NCI-H2196 (cell line): ENCODE data around the gene KIFBP.

ENCODE experiments used
- DNase-seq: peaks from one replicate; lab custom pipeline; 2025; ENCODE audit not compliant: unreplicated experiment; lab: John Stamatoyannopoulos, UW

Gene KIFBP

DNA sequence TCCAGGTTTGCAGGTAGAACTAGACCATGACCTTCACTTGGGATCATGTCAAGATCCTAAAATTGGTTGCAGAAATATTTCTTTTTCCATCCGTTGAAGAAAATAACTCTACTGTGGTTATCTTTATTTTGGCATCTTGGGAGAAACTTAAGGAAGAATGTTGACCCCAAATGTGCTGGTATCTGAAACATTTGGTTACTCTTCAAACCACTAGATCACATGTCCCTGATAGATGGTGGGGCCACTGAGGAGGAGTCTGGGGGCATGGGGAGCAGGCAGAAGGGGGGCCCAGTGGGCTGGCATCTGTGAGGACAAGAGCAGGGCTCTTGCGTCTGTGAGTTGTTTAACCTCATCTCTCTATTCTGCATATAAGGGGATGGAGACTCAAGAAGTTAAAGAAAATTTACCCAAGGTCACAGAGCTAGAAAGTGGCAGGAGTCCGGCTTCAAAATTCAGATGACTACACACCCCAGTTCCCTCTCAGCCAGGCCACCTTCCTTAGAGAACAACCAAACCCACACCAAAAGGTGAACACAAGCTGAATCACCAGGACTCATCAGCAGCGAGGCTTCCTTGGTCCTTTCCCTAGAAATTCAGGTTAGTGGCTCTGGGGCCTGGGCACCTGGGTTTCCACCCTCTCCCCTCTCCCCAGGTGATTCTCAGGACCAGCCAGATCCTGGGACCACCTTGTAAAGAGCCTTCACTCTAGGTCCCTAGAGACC lies 58.7 kb downstream of the KIFBP start:
- DNase-seq, result no peak

DNA sequence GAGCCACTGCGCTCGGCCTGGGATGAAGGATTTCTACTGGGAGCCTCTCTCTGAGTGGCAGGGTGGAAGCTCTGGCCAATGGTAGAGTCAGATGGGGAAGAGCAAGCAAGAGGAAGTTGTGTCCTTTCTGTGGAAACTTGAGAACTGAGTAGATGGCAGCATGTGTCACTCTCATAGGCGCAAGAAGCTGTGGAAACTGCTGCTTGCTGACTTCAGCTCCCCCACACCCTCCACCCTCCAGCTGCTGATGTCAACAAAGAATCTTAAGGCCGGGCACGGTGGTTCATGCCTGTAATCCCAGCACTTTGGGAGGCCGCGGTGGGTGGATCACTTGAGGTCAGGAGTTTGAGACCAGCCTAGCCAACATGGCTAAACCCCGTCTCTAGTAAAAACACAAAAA lies 59.5 kb downstream of the KIFBP start:
- no peak for DNase-seq

GRCh38 chr10:69049566-69049961 lies 61.0 kb downstream of the KIFBP start:
- DNase-seq, result no peak

DNA sequence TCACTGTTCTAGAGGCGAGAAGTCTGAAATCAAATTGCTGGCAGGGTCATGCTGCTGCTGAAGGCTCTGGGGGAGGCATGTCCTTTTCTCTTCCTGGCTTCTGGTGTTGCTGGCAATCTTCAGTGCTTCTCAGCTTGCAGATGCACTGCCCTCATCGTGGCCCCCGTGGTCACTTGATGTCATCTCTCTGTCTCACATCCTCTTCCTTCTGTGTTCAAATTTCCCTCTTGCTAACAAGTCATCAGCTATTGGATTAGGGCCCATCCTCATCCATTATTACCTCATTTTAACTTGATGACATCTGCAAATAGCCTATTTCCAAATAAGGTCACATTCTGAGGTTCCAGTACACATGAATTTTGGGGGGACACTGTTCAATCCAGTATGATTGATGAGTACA lies 62.7 kb downstream of the KIFBP start:
- DNase-seq, result no peak

DNA sequence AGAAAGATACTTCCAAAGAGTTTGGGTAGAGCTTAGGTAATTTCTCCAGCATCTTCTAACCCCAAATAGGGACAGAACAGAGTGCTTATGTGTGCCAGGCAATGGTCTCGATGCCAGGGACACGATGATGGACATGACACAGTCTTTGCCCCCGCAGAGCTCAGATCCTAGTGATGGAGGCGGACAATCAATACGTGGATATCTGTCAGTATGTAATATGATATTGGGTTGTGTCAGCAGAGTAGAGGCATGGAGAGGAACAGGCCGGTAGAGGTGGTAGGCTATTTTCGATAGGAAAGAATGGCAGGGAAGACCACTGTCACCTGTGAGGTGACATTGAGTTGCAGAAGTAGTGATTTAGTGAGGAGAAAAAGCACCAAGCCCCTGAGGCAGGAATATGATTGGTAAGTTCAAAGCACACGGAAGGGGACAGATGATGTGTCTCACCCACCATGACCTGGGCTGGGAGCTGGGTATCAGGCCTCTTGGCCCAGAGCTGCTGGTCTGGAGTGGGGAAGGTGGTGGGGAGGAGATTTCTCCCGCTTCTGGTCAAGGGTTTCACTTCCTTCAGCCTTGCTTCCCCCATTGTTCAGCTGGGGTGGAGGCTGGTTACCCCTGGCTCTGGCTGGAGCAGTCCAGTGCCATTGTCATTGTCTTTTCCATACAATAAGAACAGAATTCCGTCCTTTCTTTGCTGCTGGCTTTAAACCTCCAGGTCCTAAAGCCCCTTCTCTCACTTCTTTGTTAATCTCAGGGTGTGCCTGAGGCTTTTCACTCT lies 63.3 kb downstream of the KIFBP start:
- no peak for DNase-seq

GRCh38 chr10:69052736-69053135 lies 64.1 kb downstream of the KIFBP start:
- no peak for DNase-seq

DNA sequence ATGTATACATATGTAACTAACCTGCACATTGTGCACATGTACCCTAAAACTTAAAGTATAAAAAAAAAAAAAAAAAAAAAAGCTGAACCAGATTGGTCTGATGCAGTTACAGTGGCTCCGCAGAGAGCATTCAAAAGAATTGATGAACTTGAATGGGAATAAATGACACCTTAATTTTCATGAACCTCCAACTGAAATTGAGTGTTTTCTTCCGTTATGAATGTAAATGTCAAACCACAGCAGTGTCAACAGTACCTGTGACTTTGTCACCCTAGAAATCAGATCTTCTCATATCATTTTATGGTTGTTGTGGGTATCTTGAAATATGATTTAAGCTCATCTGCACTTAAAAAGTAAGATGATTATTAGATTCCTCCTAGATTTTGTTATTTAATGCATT lies 66.6 kb downstream of the KIFBP start:
- DNase-seq, result no peak

- no peak for DNase-seq
Observed at GRCh38 chr10:69056129-69056528, 67.5 kb downstream of the KIFBP start.

- DNase-seq, result no peak
Observed at GRCh38 chr10:69056536-69057260, 68.1 kb downstream of the KIFBP start.

- no peak for DNase-seq
Observed at GRCh38 chr10:69057261-69057950, 68.8 kb downstream of the KIFBP start.

GRCh38 chr10:69057951-69058297 lies 69.3 kb downstream of the KIFBP start:
- no peak for DNase-seq

GRCh38 chr10:69060127-69060798 lies 71.7 kb downstream of the KIFBP start:
- no peak for DNase-seq

- DNase-seq, result no peak
Observed at GRCh38 chr10:69061305-69062161, 72.9 kb downstream of the KIFBP start.

DNA sequence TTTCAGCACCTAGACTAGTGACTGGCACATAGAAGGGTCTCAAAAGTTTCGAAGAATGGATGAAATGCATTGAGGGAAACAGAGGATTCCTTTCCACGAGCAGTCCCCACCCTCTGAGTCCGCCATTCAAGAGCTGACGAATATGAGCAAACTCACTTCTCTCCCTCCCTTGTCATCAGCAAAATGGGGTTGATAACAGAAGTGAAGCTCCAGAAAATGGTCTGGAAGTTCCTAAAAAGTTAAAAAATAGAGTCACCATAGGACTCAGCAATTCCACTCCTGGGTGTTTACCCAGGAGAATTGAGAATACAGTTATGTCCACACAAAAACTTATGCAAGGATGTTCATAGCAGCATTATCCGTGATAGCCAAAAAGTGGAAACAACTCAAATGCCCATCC lies 74.3 kb downstream of the KIFBP start:
- no peak for DNase-seq

DNA sequence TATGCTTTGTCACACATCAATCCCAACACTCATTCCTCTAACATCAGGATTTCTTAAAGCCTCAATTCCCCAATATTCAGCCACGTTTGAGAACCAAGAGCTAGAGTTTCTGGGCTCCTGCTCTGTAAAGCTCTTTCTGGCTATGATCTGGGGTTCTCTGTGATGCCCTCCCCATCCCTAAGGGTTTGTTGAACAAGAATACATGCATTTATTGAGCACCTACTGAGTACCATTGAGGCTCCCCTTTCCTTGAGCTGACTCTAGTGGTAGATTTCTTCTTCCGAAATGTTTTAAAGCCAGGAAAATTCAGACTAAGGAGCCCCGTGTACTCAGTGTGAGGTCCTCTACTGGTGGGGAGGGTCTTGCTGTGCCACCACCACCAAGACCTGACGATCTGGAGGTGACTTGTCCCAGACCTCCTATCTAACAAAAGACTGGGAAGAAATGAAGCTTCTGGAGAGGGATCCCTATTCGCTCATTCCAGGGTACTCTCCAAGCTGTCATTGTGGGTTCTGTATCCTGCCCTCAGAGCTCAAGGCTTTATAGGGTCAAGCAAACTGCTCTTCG lies 76.2 kb downstream of the KIFBP start:
- no peak for DNase-seq

DNA sequence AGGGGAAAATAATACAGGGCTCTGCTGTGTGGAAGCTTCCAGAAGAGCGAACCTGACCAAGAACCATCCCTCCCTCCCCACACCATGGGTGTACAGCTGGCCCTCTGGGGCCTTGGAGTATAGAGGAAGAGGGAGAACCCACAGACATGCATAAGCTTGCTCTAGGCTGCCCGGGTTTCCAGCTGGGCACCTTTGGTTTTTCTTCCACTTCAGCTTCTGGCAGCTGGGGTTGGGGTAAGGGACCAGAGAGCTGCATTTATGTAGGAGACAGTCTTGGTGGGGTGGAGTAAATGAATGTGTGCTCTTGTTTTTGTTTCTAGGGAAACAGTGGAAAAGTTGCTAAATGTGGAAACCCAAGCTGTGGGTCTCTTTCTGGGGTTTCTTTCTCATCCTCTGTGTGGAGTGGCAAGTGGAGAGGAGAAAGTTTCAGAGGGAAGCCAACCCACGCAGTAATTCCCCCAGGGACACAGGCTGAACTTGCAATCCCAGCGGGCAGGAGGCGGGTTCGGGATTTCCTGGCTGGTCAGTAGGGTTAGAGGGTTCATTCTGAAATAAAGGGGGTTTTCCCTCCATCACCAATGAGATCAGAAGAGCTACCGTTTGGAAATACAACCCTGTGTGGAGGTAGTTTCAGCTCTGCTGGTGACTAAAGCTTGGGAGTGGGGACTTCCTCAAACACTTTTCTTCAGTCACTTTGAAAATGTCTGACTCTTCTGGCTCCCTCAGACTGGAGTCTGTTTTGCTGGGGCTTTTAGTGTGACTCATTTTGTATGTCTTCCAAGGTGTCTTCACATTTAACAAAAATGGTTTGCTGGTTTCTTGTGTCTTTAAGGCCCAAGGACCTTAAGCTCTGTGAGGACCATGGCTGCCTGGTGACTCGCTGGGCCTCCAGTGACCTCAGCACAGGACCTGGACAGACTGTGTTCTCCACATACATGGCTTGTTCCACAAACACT lies 77.1 kb downstream of the KIFBP start:
- no peak for DNase-seq
